Measurements from ENCODE around the gene SDSL.

DNA sequence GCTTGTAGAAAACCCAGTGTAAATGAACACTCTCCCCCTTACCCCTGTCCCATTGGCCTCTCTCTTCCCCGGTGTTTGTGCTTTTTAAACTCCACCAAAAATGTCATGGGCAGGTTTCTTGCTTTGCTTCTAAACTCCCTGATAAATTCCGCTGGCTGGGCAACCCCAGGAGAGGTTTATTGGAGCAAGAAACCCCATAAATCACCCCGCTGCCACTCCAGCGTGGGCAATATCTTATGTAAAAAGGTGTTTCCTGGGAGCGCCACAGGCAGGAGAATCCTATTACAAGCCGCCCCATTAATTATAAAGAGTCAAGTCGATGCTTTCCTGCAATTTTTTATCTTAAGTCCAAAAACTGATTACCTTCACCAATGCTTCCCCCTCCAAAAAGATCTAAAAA lies 26.7 kb downstream of the SDSL start:
- TF ChIP-seq, protein P1, sequence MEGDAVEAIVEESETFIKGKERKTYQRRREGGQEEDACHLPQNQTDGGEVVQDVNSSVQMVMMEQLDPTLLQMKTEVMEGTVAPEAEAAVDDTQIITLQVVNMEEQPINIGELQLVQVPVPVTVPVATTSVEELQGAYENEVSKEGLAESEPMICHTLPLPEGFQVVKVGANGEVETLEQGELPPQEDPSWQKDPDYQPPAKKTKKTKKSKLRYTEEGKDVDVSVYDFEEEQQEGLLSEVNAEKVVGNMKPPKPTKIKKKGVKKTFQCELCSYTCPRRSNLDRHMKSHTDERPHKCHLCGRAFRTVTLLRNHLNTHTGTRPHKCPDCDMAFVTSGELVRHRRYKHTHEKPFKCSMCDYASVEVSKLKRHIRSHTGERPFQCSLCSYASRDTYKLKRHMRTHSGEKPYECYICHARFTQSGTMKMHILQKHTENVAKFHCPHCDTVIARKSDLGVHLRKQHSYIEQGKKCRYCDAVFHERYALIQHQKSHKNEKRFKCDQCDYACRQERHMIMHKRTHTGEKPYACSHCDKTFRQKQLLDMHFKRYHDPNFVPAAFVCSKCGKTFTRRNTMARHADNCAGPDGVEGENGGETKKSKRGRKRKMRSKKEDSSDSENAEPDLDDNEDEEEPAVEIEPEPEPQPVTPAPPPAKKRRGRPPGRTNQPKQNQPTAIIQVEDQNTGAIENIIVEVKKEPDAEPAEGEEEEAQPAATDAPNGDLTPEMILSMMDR (IDR thresholded peaks at IDR 0.05; ENCODE audit: insufficient read depth, low read length, poor library complexity, severe bottlenecking): no peak
- no peak for TF ChIP-seq EZH2phosphoT487 (conservative IDR thresholded peaks at IDR 0.05; ENCODE audit: low read length)

Measured in SU-DHL-6 (cell line).